IPS-11a (cell line): ENCODE results near the gene VPS54.
"Not testable (repeated sequence)": the region's sequence is repeated elsewhere in the genome, so short reads cannot be mapped to it uniquely, and the experiment has no call there.

Source experiments
- H3K4me3 ChIP-seq: one replicate; pipeline ENCODE4 v1.5.1; 2013; ENCODE audit warnings: low read depth, low read length, control low read depth

The VPS54 gene

DNA sequence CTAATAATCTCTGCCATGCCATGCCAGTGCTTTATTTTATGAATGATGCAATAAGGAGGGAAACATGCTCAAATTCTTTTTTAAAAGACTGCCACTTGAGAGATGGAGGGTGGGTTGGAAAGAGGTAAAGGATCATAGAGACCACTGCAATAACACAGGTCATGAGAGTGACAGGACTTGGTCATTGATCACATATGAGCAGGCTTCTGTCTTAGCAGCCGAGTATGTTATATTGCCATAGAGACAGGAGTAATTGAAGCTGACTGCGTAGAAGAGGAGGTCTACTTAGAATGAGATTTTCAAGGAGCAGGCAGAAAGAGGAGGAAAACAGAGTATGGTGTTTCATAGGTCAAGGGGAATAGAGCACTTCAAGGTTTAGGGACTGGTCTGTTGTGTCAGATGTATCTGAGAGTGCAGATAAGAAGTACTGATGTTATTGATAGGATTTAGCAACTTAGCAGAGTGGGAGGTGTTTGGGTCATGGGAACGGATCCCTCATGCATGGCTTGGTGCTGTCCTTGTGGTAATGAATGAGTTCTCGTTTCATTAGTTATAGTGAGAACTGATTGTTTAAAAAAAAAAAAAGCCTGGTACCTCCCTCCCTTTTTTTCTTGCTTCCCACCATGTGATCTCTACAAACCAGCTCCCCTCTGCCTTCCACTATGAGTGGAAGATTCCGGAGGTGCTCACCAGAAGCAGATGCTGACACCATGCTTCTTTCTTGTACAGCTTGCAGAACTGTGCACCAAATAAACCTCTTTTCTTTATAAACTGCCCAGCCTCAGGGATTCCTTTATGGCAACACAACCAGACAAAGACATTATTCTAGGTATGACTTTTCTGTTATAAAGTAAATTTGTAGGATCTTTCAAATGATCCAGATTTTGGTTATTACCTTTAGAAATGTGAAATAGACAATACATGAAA is 144.8 kb downstream of the VPS54 start:
- no peak overlapping the region for H3K4me3 ChIP-seq

DNA sequence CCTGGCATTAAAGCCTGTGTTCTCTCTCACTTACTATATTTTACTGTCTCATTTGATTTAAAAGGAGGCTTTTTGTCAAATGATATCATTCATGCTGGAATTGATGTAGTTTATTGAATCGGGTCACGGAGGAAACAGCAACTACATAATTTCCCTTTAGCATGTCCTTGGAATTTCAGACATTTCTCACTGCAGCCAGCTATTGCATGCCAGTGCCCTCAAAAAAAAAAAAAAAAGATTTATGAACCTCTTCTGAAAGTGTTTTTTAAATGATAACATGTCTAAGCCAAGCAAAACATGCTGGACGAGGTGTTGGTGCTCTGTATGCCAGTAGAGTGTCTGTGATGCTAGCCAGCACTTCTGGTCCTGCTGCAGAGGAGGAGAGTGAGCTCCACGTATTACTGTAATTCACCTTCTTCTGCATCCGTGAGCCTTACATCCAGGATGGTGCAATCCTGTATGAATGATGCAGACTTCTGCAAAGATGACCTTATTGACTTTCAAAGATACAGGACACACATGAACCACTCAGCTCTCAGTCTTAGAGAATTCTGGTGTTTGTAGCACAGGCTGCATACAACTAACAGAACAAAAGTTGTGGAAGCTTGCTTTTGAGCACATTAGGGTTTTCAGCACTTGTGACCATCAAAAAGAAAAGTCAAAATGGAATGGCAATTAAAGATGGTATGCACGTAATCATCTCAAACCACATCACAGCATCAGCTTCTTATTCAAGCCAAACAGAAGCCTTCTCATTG is 146.5 kb downstream of the VPS54 start:
- H3K4me3 ChIP-seq = no peak overlapping the region

- H3K4me3 ChIP-seq = no peak overlapping the region
These were observed 147.4 kb downstream of the VPS54 start for GRCh38 chr2:63871864-63872263.

GRCh38 chr2:63870679-63871078 is 148.5 kb downstream of the VPS54 start:
- no peak overlapping the region for H3K4me3 ChIP-seq

DNA sequence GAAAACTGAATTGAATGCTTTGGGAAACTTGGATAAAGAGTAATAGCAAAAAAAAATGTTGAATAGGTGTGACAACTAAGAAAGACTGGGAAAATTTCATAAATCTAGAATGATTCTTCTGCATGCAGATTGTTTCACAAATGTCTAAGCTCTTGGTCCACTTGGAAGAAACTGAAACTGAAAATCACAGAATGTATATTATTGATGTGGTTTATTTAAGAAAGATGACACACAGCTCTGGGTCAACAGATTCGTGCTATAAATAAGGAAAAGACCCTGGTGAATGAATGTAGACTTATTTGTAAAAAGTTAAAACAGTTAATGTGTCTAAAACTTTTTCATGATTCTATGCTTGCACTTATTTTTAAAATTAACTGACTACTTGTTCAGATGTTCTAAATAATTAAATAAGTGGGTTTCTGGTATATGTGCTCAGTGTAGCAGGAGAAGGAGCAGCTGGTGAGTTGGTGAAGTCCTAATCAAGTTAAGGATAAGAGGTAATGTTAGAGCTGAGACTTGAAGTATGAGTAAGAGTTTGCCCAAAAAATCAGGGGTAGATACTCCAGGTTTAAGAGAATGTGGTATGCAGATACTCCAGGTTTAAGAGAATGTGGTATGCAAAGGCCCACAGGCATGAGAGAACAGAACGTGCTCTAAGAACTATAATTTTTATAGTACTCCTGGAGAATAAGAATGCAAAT is 153.1 kb downstream of the VPS54 start:
- no peak overlapping the region for H3K4me3 ChIP-seq

- no peak overlapping the region for H3K4me3 ChIP-seq
These were observed 153.9 kb downstream of the VPS54 start for GRCh38 chr2:63865159-63865799.

- H3K4me3 ChIP-seq = no peak overlapping the region
These were observed 155.5 kb downstream of the VPS54 start for GRCh38 chr2:63863707-63864106.

- H3K4me3 ChIP-seq = no peak overlapping the region
These were observed 156.4 kb downstream of the VPS54 start for GRCh38 chr2:63862806-63863205.

GRCh38 chr2:63861220-63861822 is 157.9 kb downstream of the VPS54 start:
- no peak overlapping the region for H3K4me3 ChIP-seq

DNA sequence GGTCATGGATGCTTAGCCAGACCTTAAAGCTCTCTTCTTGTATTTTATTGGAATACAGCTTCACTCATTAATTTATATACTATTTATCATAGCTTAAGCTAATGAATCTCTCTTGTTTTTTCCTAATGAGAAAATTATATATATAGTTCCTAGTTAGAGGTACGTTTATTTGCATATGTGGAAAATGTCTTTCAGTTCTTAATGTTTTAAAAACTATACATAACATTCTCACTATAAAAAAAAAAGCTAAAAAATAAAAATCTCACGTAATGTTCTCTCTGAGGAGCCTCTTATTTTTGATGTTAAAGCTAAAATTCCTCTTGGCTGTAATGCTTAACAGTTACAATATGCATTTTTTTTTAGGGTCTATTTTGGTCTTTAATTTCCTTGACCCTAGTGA is 160.9 kb downstream of the VPS54 start:
- no peak overlapping the region for H3K4me3 ChIP-seq

GRCh38 chr2:63856303-63856603 is 163.0 kb downstream of the VPS54 start:
- no peak overlapping the region for H3K4me3 ChIP-seq

- no peak overlapping the region for H3K4me3 ChIP-seq
These were observed 163.6 kb downstream of the VPS54 start for GRCh38 chr2:63855418-63856302.

- H3K4me3 ChIP-seq = no peak overlapping the region
These were observed 165.5 kb downstream of the VPS54 start for GRCh38 chr2:63853527-63854310.

GRCh38 chr2:63851691-63852311 is 167.4 kb downstream of the VPS54 start:
- no peak overlapping the region for H3K4me3 ChIP-seq

DNA sequence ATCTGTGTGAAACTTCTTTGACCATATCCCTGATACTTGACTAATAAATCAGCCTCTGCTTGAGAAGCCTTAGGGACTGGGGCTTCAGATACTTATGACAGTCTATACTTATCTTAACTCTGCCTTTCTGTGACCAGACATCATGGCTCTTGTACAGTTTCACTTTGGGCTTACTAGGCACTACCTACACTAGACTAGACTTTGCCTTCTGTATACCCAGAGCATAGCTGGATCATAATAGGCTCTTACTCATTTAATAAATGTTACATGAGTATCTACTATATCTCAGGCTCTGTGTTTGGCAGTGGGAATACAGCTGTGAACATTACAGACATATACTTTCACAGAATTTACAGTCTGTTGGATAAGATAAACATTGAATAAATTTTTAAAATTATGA is 168.6 kb downstream of the VPS54 start:
- no peak overlapping the region for H3K4me3 ChIP-seq

DNA sequence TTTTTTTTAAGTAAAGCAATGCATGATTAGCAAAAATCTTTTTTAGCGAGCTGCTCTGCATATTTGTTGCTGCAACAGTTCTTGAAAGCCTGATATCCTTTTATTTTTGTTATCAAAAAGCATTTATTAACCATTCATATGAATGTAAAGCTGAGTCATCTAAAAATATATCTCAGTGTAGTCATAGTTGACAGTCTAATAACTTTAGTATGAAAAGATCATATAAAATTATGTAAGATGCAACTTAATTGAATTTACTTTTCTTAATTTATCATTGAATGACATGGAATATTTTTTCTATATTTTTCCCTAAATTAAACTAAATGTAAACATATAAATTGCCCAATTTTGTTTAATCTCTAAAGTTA is 169.0 kb downstream of the VPS54 start:
- H3K4me3 ChIP-seq = no peak overlapping the region

GRCh38 chr2:63849381-63850203 is 169.6 kb downstream of the VPS54 start:
- peak overlapping the region; percentile 0 for H3K4me3 ChIP-seq

DNA sequence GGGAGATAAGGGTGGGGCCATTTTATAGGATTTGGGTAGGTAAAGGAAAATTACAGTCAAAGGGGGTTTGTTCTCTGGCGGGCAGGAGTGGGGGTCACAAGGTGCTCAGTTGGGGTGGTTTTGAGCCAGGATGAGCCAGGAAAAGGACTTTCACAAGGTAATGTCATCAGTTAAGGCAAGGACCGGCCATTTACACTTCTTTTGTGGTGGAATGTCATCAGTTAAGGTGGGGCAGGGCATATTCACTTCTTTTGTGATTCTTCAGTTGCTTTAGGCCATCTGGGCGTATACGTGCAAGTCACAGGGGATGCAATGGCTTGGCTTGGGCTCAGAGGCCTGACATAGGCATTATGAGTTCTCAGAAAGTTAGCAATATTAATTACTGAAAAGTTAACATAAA is 171.7 kb downstream of the VPS54 start:
- not testable (repeated sequence) for H3K4me3 ChIP-seq
